Embryonic facial prominence (tissue), 1 donor: ENCODE data around the gene ARPC2.

Experiments used
- DNase-seq: peaks from one replicate; pipeline ENCODE4 v3.0.0-alpha.2; 2016; ENCODE audit errors: extremely low spot score

ARPC2 gene

DNA sequence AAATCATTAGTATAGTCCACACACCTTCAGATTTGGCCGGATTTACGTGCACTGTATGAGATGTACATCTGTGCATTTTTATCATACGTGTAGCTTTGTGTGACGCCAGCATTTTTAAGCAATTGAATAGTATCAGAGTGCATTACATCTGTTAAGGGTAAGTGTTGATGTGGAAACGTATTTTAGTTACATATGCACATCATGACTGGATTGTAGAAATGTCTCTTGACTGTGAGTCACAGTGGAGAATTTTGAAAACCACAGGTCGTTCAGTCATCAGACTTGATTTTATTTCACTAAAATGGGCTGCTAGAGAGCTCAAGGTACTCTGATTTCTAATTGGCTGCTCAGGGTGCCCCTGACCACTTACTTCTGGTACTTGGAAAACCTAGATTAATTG, 38.5 kb downstream of the ARPC2 start:
- DNase-seq = no peak

DNA sequence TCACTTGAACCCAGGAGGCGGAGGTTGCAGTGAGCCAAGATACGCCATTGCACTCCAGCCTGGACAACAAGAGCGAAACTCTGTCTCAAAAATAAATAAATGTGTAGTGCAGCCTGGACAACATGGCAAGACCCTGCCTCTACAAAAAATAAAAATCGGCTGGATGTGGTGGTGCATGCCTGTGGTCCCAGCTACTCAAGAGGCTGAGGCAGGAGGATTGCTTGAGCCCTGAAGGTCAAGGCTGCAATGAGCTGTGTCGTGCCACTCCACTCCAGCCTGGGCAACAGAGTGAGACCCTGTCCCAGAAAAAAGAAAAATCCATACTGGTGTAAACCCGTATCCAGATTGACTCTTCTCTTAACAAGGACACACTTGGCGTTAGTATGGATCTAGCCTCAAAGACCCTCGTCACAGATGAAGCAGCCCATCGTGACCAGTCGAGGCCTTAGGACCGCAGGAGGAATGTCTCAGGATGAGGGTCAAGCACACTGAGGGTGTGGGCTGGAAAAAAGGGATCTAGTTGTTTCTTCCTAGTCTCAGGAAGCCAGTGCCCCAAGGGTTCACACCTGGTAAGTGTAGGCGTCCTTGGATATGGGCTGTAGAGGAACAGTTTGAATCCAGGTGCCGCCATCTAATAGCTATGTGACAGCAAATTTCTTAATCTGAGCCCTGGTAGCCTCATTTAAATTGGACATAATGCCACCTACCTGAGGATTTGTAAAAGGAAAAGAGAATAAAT, 39.8 kb downstream of the ARPC2 start:
- no peak for DNase-seq

DNA sequence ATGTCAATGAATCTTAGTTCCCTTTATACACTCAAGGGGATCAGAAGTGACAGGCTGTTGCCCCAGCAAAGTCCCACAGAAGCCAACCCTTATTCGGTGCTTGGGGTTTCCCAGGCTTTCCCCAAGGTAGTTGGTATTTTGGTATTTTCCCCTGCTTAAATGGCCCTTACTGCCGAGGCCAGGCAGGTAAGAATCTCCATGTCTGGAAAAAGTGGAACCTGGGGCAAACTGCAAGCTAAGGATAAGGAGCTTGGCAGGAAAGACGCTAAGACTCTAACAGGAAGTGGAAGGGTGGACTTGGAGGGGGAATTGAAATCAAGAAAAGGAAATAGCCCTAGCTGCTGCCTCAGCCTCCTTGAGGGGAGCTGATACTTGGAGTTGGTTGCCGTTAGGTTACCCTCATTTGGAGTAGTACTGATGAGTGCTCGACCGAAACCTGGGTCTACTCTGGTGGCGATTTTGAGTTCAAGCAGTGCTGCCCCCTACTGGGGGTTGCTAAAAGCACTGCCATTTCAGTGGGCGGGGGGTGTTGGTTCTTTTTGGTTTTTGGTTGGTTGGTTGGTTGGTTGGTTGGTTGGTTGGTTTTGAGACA, 40.5 kb downstream of the ARPC2 start:
- DNase-seq = no peak

DNA sequence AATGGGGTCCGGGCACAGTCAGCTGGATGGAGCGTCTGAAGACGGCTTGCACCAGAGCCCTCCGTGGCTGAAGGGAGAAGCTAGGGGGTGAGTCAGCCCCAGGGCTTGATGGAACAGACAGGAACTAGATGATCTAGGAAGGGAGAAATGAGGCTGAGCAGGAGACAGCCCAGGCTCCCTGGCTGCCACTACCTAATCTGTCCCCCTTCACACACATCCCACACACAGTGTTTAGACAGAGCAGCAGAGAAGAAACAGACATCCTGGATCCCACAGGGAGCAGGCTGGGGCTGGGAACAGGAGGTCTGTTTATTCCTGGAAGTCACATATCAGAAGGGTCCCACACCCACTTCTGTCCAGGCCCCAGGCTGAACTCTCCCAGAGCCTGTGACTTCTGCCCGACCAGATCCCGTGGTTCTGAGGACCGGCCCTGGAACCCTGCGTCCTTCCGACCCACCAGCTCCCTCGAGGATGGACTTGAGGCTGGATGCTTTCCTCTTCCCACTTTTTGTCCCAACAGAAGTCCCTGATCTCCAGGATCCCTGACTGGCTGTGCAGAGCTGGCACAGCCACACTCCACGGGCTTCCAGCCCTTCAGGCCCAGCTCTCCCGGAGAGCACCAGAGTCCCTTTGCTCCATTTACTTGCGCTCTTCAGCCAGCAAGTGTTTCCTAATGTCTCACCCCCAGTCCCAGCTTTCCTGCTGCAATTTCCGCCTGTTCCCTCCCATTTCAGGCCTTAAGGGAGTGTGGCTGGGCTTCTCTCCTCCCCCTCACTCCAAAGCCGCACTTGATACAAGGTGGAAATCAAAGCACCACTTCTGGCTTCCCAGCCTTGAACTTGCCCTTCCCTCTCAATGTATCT, 42.3 kb downstream of the ARPC2 start:
- DNase-seq = no peak

DNA sequence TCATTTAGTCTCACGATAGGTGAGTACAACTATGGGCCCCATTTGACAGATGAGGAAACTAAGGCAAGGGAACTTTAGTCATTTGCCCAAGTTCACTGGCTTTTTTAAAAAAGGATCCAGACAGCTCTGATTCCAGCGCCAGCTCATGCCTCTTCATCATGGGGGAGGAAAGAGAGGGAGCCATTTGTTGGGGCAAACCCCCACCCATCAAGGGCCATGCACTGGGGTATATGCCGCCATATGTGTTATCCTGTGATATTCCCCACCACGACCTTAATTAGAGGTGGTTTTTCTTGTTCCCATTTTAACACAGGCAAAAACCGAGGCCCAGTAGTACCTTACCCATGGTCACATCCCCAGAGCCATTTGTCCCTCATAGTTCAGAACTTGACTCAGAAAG, 43.2 kb downstream of the ARPC2 start:
- no peak for DNase-seq

DNA sequence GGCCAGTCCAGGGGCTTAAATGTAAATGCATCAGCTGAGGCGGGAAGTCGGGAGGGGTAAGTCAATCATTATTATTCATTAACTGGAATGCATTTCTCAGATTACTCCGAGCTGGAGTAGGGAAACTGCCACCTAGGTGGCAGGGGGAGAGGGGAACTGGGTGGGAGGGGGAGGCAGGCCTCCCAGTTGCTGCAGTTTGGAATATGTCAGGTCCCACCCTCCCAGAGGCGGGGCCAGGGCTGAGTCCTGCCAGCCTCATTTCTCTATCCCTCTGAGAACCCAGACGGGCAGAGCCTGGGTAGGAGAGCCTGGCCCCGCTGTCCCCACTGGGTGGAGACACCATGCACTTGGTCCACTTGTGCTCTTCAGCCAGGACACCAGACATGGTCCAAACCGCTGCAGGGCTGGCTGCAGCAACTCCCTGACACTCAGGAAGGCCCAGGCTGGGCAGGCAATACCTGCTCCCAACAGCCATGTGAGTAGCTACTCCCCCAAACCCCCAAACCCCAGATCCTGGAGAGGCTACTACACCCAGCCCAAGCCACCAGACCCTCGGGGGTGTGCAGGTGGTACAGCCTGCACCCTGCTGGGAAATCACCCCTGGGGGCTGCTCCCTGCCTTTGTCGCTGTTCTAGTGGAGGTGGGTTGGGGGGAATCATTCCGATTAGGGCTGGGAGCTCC, 43.9 kb downstream of the ARPC2 start, which contains the start of gene GPBAR1:
TSS of gene GPBAR1 (plus strand) at position 274 of the 681 bp plus-strand sequence. CDS start 1,710 bp downstream, outside the sequence.
- DNase-seq = no peak

DNA sequence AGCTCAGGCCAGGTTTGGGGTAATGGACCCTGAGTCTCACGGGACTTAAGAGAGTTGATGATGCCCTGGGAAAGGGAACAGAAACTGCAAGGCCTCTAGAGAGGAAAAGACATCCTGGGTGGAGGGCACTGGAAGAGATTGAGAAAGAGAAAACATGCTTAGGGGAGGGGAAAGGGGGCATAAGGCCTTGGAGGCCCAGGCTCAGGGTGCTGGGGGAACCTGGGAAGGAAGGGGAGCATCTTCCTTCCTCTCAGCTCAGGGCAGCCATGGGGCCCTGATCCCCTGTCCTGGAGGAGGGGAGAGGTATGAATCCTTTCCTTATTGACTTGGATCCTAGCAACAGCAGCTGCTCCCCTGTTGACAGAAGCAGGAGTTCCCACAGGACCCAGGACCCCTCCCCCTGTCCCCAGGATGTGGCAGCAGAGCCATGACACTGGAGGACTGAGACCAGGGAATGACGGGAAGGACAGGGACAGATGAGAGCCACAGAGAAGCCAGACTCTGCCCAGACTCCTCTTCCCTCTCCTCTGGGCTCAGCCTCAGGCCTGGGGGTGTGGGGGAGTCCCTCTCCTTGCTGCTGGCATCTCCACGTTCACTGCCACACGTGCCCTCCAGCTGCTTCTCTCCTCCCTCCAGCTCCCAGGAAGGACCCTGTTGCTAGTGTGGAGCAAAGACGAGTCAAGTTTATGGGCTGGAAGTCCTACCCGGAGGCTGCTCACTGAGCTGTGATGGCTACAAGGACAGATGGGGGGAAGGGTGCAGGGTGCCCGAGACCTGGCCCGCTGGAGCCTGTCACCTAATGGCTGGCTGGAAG, 44.6 kb downstream of the ARPC2 start:
- no peak for DNase-seq

DNA sequence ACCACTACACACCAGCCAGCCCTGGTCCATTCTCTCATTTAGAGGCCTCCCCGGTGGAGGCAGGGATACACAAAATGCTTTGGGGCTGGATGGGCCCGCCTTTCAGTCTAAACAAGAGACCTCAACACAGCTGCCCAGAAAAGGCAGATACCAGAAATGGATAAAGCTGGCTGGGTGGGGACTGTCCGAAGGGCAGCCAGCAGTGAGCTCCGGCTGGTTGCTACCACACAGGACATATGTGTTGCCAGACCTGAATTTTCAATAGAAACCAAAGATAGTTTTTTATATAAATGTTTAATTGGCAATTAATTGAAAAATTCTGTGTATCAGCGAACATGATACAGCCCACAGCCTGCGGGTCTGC, 45.2 kb downstream of the ARPC2 start:
- DNase-seq = no peak

DNA sequence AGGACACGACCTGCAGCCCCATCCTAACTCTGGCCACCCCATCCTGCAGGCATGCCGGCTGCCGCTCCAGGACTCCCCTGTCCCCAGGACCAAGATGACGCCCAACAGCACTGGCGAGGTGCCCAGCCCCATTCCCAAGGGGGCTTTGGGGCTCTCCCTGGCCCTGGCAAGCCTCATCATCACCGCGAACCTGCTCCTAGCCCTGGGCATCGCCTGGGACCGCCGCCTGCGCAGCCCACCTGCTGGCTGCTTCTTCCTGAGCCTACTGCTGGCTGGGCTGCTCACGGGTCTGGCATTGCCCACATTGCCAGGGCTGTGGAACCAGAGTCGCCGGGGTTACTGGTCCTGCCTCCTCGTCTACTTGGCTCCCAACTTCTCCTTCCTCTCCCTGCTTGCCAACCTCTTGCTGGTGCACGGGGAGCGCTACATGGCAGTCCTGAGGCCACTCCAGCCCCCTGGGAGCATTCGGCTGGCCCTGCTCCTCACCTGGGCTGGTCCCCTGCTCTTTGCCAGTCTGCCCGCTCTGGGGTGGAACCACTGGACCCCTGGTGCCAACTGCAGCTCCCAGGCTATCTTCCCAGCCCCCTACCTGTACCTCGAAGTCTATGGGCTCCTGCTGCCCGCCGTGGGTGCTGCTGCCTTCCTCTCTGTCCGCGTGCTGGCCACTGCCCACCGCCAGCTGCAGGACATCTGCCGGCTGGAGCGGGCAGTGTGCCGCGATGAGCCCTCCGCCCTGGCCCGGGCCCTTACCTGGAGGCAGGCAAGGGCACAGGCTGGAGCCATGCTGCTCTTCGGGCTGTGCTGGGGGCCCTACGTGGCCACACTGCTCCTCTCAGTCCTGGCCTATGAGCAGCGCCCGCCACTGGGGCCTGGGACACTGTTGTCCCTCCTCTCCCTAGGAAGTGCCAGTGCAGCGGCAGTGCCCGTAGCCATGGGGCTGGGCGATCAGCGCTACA, 45.9 kb downstream of the ARPC2 start:
- no peak for DNase-seq

DNA sequence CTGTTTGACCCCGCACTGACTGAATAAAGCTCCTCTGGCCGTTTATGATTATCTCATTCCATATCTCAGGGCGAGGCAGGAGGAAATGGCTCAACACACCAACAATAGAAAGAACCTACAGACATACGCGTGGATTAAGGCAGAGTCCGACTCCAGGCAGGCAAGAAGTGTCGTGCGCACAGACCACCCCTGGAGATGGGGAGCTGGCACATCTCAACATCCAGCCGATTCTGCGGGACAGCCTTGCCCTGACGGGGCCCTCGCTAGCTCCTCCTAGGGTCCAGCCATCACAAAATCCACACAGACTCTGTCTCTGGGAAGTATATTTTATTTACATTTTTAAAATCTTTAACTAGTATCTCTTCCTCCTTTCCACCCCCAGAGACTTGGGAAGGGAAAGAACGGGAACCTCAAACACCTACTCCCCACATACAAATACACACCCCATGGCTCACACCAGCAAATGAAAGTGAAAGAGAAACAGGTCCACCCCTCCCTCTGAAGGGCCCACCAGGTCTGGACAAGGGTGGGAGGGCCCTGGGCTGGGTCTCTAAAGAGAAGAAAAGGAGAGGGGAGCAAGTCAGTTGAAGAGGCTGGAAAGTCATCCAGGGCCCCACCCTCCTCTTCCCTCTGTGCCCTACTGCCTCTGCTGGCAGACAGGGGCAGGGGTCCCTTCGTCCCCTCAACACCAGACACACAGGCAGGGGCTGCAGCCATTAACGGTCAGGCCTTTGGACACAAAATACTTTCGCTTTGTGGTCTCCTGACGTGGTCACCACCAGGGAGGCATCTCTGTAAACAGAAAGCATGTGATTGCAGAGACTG, 47.0 kb downstream of the ARPC2 start:
- no peak for DNase-seq

DNA sequence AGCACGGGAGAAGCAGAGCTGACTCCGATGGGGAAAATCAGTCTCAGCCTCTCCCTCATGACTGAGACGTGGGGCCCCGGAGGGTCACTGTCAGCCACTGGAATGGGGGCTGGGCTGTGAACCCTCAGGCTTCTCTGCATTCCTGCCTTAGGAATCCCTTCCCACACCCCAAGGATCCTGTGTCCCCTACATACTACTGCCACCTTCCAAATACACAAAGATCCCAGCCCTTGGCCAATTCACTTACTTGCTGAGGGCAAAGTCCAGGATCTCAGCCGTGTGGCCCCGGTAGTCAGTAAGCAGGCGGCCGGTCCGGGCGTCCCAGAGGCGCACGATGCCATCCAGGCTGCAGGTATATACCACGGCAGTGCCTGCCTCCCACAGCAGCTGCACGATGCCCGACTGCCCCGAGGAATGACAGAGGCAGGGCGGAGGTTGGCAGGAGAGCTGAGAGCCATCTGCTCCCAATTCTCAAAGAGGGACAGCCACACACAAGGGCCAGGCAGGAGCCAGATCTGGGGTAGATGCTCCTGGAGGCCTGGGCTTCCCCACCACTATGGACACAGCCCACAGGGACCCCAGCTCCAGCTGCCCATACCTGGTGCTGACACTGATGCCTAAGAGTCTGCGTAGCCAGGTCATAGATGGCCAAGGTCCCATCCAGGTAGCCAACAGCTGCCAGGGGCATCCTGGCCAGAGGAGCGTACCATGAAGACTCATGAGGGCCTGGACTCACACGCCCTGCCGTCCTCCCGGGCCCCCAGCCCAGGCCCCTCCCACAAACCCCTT, 48.0 kb downstream of the ARPC2 start:
- no peak for DNase-seq

DNA sequence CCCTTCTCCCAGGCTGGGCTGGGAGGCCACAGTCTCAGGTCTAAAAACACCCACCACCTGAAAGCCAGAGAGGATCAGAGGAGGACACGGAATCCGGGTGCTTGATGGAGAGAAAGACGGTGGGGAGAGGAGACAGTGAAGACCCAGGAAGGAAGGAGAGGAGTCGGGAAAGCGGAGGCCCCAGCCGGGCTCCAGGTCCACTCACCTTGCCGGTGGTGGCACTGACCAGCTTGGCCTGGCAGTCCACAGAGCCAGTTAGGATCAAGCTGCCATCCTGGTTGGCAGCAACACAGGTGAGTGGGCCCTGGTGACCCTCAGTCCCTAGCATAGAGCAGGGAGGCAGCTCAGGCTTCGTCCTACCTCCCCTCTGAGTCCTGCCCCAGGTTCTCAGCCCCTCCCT, 48.6 kb downstream of the ARPC2 start:
- DNase-seq = no peak

DNA sequence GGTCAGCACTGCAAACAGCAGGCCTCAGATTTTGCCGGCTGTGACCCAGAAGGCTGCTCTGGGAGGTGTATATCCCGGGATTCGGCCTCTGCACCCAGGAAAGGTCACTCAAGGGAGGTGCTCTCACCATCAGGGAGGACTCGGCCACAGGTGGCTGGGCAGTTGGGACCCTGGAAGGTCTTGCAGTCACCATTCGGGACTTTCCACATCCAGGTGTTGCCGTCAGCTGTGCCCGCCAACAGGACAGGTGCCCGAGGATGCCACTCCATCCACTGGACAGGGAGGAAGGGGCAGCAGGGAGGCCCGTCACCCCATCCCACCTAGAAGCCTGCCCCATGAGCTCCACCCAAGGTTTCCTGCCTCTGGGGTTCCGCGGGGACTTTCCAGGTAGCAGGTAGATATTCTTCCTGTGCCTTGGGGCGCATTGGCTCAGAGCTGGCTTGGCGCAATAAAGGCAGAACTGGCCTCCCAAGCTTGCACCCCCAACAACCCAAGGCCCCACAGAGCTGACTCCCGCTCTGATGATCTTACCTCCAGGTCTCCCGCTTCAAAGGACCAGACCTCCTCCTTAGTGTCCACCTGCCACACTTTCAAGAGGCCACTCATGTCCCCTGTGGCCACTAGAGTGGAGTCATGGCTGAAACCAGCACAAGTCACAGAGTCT, 49.5 kb downstream of the ARPC2 start:
- no peak for DNase-seq

DNA sequence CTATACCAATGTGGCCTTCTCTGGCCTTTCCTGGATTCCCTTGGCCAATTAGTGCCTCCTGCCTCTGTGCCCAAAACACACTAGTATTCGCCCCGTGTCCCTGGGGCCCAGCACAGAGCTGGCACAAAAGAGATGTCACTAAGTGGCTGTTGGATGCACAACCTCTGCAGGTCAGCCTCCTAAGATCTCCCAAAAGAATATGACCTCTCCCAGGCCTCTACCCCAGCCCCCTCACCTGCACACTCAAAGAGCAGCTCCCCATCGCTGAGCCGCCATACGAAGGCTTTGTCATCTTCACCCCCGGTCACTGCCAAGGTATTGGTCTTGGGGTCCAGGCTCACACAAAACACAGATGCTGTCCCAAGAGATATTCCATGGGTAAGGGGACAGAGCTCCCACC, 50.3 kb downstream of the ARPC2 start:
- no peak for DNase-seq

DNA sequence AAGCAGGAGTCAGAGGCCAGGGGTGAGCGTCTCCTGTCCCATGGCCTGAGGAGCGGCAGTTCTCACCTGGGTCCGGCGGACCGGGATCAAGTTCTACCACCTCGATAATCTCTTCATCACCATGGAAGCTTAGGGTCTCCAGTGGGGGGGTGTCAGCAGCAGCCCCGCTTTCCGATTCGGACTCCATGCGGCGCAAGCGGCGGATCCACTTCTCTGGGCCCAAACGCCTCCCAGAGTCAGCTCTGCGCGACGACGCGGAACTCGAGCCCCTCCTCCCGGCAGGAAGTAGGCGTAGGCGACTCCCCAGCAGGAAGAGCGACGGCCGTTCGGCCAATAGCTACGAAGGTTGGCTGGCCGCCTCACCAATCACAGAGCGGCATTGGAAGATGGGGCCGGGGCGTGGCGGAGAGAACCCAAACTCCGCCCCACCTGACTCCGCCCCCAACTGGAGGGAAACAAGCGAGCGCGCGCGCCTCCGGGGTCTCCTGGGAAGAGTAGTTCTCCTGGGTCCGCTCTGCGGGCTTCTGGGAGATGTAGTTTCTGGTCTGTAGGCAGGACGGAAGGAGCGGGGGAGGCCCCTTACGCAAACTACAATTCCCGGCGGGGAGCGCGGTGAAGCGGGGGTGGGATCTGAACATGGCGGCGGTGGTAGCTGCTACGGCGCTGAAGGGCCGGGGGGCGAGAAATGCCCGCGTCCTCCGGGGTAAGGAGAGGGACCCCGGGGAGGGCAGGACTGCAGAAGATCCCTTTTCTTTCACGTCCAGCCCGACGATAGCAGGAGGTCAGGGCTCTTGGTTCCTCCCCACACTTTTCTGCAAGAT, 53.1 kb downstream of the ARPC2 start, which contains the start of the genes AAMP and PNKD:
TSS of gene AAMP (minus strand) at position 238 of the 821 bp plus-strand sequence. CDS start at position 187, 51 bp downstream.
TSS of gene PNKD (plus strand) at position 620 of the 821 bp plus-strand sequence. CDS start at position 637, 17 bp downstream.
- peak; percentile 100 for DNase-seq

DNA sequence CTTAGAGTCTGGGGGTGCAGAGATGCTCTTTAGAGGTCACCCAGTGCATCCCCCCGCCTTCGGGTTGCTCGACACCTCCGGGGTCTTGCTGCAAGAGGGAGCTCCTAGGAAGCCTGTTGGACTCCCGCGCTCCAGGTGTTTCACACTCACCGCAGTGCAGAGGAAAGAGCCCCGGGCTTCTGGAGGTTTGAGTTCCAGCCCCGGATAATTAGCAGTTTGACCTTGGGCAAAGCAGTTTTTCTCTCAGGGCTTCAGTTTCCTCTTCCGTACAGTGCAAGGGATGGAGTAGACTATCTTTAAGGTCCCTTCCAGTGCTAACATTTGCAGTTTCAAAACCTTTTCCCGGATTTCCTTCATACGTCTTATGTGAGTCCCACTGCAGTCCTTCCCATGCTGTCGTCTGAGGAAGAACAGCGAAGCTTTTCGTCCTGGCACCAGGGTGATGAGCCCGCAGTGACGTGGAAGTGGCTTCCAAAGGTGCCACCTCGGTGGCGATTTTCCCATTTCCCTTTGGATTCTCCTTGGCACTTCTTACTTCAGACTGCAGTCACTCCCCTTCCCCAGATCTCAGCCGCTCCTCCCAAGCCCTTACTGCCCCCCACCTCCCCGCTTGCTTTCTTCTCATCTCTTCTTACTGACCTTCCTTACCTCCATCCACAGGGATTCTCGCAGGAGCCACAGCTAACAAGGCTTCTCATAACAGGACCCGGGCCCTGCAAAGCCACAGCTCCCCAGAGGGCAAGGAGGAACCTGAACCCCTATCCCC, 53.9 kb downstream of the ARPC2 start:
- DNase-seq = no peak
